Measurements from ENCODE around the gene AOPEP. TPM values are rescaled to one million over a fixed set of nuclear protein-coding genes. Genes with fewer than 3 reads are reported as not detected.

Gene AOPEP
- total RNA-seq, 6 experiments from 2014 or later, result 36.6 to 110 (median 63.3) TPM

DNA sequence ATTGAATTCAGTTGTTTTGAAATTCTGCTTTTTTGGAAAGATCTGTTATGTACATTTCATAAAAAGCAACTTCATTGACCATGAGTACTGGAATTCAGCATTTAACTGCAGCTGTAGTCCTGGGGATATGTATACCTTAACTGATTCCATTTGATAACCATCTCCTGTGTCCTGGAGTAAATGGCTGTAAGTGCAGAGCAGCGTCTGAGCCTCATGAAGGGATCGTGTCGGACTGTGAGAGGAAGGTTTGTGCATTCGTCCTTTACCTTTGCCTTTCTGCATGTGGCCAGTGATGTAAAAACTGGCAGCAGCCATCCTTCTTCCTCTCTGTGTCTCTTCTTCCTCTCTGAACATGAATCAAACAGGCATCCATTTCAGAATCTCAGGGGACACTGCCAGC, 303.8 kb downstream of the AOPEP start:
- Histone ChIP-seq H3K27ac (peak overlapping the region in 2 of 3 donors; percentile 77 to 83), H3K27me3 (no peaks in the 10 kb centered on the region), H3K4me1 (peaks cover 0 to 58% (median 29%) of the 10 kb centered on the region in 4 donors), H3K9me3 (no peaks in the 10 kb centered on the region), H3K36me3 (peaks cover 0 to 13% (median 1%) of the 10 kb centered on the region in 4 donors), H3K4me3 (no peak overlapping the region)
- 84% methylated on average over 4 of the region's 4 CpGs for WGBS (ENCODE audit: insufficient coverage, low coverage, low lambda C conversion rate, missing lambda C conversion rate)
- no peak for ATAC-seq
- no peak for DNase-seq
- intact Hi-C loops (cut with DNase I), result no loop called here
- TF ChIP-seq, protein P1, sequence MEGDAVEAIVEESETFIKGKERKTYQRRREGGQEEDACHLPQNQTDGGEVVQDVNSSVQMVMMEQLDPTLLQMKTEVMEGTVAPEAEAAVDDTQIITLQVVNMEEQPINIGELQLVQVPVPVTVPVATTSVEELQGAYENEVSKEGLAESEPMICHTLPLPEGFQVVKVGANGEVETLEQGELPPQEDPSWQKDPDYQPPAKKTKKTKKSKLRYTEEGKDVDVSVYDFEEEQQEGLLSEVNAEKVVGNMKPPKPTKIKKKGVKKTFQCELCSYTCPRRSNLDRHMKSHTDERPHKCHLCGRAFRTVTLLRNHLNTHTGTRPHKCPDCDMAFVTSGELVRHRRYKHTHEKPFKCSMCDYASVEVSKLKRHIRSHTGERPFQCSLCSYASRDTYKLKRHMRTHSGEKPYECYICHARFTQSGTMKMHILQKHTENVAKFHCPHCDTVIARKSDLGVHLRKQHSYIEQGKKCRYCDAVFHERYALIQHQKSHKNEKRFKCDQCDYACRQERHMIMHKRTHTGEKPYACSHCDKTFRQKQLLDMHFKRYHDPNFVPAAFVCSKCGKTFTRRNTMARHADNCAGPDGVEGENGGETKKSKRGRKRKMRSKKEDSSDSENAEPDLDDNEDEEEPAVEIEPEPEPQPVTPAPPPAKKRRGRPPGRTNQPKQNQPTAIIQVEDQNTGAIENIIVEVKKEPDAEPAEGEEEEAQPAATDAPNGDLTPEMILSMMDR (IDR thresholded peaks at IDR 0.05), result no peak
- no peak for TF ChIP-seq POLR2A (IDR thresholded peaks at IDR 0.05)

DNA sequence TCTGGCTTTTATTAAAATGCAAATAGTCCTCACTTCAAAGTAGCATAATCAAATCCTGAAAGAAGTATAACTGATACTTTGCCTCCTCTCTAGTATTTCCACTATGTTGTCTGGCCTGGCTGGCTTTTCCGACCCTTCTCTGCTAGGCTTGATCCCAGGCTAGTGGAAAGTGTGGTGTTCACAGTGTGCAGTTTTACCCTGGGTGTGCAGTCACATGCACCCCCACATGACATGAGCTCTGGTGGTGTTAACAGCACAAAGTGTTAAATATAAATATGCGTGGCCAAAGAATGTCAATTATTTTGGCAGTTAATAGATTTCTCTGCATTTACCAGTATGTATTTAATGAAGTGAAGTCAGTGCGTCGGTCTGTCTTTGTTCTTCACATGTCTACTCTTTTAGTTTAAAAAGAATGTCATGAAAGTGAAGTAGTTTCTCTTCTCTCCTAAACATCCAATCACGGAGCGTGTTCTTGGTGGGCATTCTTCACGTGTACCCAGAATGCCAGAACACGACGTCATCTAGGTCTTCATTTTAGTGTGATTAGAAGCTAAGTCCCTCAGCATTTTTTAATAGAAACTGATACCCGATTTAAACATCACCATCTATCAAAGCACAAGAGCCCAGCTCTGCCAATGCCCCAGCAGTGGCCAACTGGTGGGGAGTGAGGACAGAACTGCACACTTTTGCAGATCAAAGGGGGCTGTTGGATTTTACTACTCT, 304.6 kb downstream of the AOPEP start:
- intact Hi-C loops (cut with DNase I), result no loop called here

GRCh38 chr9:95031711-95032461, 305.4 kb downstream of the AOPEP start:
- WGBS (ENCODE audit: insufficient coverage, low coverage, low lambda C conversion rate, missing lambda C conversion rate), result no CpG with 5 or more reads among the region's 5 CpGs

More for the DNA sequence above, 304.6 kb downstream of the AOPEP start:
- no peak for TF ChIP-seq POLR2A (IDR thresholded peaks at IDR 0.05)
- TF ChIP-seq, protein P1 (IDR thresholded peaks at IDR 0.05), result no peak
- Histone ChIP-seq H3K27ac (peak overlapping the region; percentile 1 to 77 (median 44)), H3K36me3 (peaks cover 0 to 19% (median 1%) of the 10 kb centered on the region in 4 donors), H3K27me3 (no peaks in the 10 kb centered on the region), H3K9me3 (no peaks in the 10 kb centered on the region), H3K4me1 (peaks cover 0 to 51% (median 26%) of the 10 kb centered on the region in 4 donors), H3K4me3 (no peak overlapping the region)
- DNase-seq (no peak), ATAC-seq (no peak)
- 72% methylated on average over 10 of the region's 10 CpGs for WGBS (ENCODE audit: insufficient coverage, low coverage, low lambda C conversion rate, missing lambda C conversion rate)

GRCh38 chr9:95032580-95033341, 306.3 kb downstream of the AOPEP start:
- WGBS (ENCODE audit: insufficient coverage, low coverage, low lambda C conversion rate, missing lambda C conversion rate), result 35% methylated on average over 4 of the region's 9 CpGs
- Histone ChIP-seq H3K36me3 (peaks cover 0 to 21% (median 8%) of the 10 kb centered on the region in 4 donors), H3K27me3 (no peaks in the 10 kb centered on the region), H3K9me3 (no peaks in the 10 kb centered on the region), H3K27ac (peak overlapping the region; percentile 1 to 44 (median 42)), H3K4me1 (peaks cover 0 to 42% (median 19%) of the 10 kb centered on the region in 4 donors), H3K4me3 (no peak overlapping the region)
- ATAC-seq, result peak in 2 of 4 donors; percentile 12 to 27
- TF ChIP-seq POLR2A (IDR thresholded peaks at IDR 0.05), result no peak
- TF ChIP-seq, protein P1 (IDR thresholded peaks at IDR 0.05), result no peak
- no peak for DNase-seq
- intact Hi-C loops (cut with DNase I), result no loop called here

More at GRCh38 chr9:95031711-95032461, 305.4 kb downstream of the AOPEP start:
- DNase-seq (no peak), ATAC-seq (peak in 3 of 4 donors; percentile 4 to 15 (median 4))
- TF ChIP-seq POLR2A (IDR thresholded peaks at IDR 0.05), result no peak
- TF ChIP-seq, protein P1 (IDR thresholded peaks at IDR 0.05), result no peak
- intact Hi-C loops (cut with DNase I), result no loop called here
- Histone ChIP-seq H3K4me3 (no peak overlapping the region), H3K9me3 (no peaks in the 10 kb centered on the region), H3K36me3 (peaks cover 0 to 14% (median 2%) of the 10 kb centered on the region in 4 donors), H3K27ac (peak overlapping the region; percentile 1 to 44 (median 42)), H3K27me3 (no peaks in the 10 kb centered on the region), H3K4me1 (peaks cover 0 to 47% (median 22%) of the 10 kb centered on the region in 4 donors)
